Lower leg skin (tissue), 3 donors: ENCODE results near the gene SLC25A29.
"Not testable (repeated sequence)": the region's sequence is repeated elsewhere in the genome, so short reads cannot be mapped to it uniquely, and the experiment has no call there.

Experiments used
- CTCF ChIP-seq, 3 donors: fragments of 450-650 bp; IDR thresholded peaks; one replicate each; pipeline ENCODE4 v1.5.1; 2016; ENCODE audit warnings: antibody characterized with exemption in 3 of 3, mild to moderate bottlenecking in 3 of 3, moderate library complexity in 2 of 3
- POLR2A ChIP-seq, 2 donors: fragments of 450-650 bp; IDR thresholded peaks; one replicate each; pipeline ENCODE4 v1.6.1; 2016 to 2017; ENCODE audit warnings: antibody characterized with exemption in 2 of 2, mild to moderate bottlenecking in 1 of 2, moderate library complexity in 1 of 2

DNA sequence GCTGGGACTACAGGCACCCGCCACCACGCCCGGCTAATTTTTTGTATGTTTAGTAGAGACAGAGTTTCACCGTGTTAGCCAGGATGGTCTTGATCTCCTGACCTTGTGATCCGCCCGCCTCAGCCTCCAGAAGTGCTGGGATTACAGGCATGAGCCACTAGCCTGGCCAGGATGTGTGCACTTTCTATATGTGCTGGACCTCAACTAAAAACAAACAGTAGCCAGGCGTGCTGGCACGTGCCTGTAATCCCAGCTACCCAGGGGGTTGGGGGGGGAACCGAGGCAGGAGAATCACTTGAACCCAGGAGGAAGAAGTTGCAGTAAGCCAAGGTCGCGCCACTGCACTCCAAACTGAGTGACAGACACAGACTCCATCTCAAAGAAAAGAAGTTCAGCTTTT lies 9.5 kb downstream of the SLC25A29 start:
- not testable (repeated sequence) for TF ChIP-seq CTCF, POLR2A (IDR thresholded peaks at IDR 0.05)
